Body of pancreas (tissue), 4 donors: ENCODE results near the gene SLPI.

Experiments
- CTCF ChIP-seq, 7 experiments: fragments of 450-650 bp in 4 of 7; fragments of 200-600 bp in 3 of 7; sonication (generic) in 3 of 7; IDR thresholded peaks; one replicate each; pipeline ENCODE4 v1.5.1; 2016 to 2019; ENCODE audit warnings: antibody characterized with exemption in 7 of 7
- POLR2A ChIP-seq, 3 donors: fragments of 450-650 bp; IDR thresholded peaks; one replicate each; pipeline ENCODE4 v1.6.1; 2016; ENCODE audit warnings: antibody characterized with exemption in 3 of 3, mild to moderate bottlenecking in 2 of 3

DNA sequence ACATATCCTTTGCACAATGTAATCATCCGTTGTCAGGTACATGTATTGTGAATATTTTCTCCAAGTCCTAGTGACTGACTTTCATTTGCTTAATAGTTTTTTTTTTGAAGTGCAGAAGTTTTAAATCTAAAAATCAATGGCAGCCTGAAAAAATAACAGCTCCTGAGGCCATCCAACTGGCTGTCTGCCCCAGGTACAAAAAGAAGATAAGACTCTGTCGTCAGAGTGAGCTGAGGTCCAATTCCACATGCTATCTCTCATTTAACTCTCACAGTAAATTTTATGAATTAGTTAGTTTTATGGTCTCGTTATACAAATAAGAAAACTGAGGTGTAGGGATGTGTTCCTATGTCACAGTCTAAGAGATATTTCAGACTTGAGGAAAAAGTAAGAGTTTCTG lies 21.0 kb upstream of the SLPI start:
- TF ChIP-seq CTCF (IDR thresholded peaks at IDR 0.05) = no peak
- no peak for TF ChIP-seq POLR2A (IDR thresholded peaks at IDR 0.05)
